HEK293T (cell line): ENCODE data around the gene ST6GALNAC1.

Experiments
- CTCF ChIA-PET: fragments of 350-600 bp; formaldehyde crosslinking; extraction: SDS; loops from one replicate; lab custom pipeline; 2021; ENCODE audit warnings: antibody characterized with exemption, inconsistent platforms; lab: Yijun Ruan, JAX
- POLR2A ChIA-PET: fragments of 350-600 bp; formaldehyde crosslinking; extraction: SDS; loops from one replicate; lab custom pipeline; 2020; ENCODE audit warnings: antibody characterized with exemption, inconsistent platforms; lab: Yijun Ruan, JAX
- DNase-seq: peaks from one replicate; pipeline ENCODE4 v3.0.0; 2012; ENCODE audit warnings: mixed read lengths; ENCODE audit errors: extremely low spot score
- ARNT ChIP-seq: fragments of 450-650 bp; IDR thresholded peaks from 2 replicates; pipeline ENCODE4 v1.6.1; 2017; ENCODE audit warnings: mild to moderate bottlenecking
- BHLHE40 ChIP-seq: fragments of 450-650 bp; IDR thresholded peaks from 2 replicates; pipeline ENCODE4 v1.6.1; 2016; ENCODE audit warnings: mild to moderate bottlenecking, moderate library complexity, borderline replicate concordance
- CTBP1 ChIP-seq: fragments of 450-650 bp; IDR thresholded peaks from 2 replicates; pipeline ENCODE4 v1.6.1; 2016; ENCODE audit warnings: borderline replicate concordance
- ELF4 ChIP-seq: fragments of 450-650 bp; IDR thresholded peaks from 2 replicates; pipeline ENCODE4 v1.6.1; 2017; ENCODE audit warnings: antibody characterized with exemption
- FOXA1 ChIP-seq: fragments of 450-650 bp; IDR thresholded peaks from 2 replicates; pipeline ENCODE4 v1.6.1; 2016; ENCODE audit warnings: mild to moderate bottlenecking
- FOXK2 ChIP-seq: fragments of 450-650 bp; IDR thresholded peaks from 2 replicates; pipeline ENCODE4 v1.6.1; 2016; ENCODE audit warnings: mild to moderate bottlenecking
- FOXM1 ChIP-seq: fragments of 450-650 bp; IDR thresholded peaks from 2 replicates; pipeline ENCODE4 v1.6.1; 2017; ENCODE audit warnings: mild to moderate bottlenecking, borderline replicate concordance
- HDGF ChIP-seq: fragments of 450-650 bp; IDR thresholded peaks from 2 replicates; pipeline ENCODE4 v1.6.1; 2017; ENCODE audit warnings: antibody characterized with exemption, borderline replicate concordance
- L3MBTL2 ChIP-seq: fragments of 450-650 bp; conservative IDR thresholded peaks from 2 replicates; pipeline ENCODE4 v1.6.1; 2016; ENCODE audit warnings: mild to moderate bottlenecking
- LEF1 ChIP-seq: fragments of 450-650 bp; IDR thresholded peaks from 2 replicates; pipeline ENCODE4 v1.6.1; 2017; ENCODE audit warnings: mild to moderate bottlenecking, borderline replicate concordance
- NFRKB ChIP-seq: fragments of 450-650 bp; IDR thresholded peaks from 2 replicates; pipeline ENCODE4 v1.6.1; 2016; ENCODE audit warnings: mild to moderate bottlenecking, moderate library complexity
- PKNOX1 ChIP-seq: fragments of 450-650 bp; IDR thresholded peaks from 2 replicates; pipeline ENCODE4 v1.6.1; 2016
- SP1 ChIP-seq: fragments of 450-650 bp; IDR thresholded peaks from 2 replicates; pipeline ENCODE4 v1.6.1; 2017
- SUZ12 ChIP-seq: fragments of 450-650 bp; IDR thresholded peaks from 2 replicates; pipeline ENCODE4 v1.6.1; 2016; ENCODE audit warnings: mild to moderate bottlenecking
- TARDBP ChIP-seq: fragments of 450-650 bp; IDR thresholded peaks from 2 replicates; pipeline ENCODE4 v1.6.1; 2016
- ZNF384 ChIP-seq: fragments of 450-650 bp; IDR thresholded peaks from 2 replicates; pipeline ENCODE4 v1.6.1; 2016

The ST6GALNAC1 gene

DNA sequence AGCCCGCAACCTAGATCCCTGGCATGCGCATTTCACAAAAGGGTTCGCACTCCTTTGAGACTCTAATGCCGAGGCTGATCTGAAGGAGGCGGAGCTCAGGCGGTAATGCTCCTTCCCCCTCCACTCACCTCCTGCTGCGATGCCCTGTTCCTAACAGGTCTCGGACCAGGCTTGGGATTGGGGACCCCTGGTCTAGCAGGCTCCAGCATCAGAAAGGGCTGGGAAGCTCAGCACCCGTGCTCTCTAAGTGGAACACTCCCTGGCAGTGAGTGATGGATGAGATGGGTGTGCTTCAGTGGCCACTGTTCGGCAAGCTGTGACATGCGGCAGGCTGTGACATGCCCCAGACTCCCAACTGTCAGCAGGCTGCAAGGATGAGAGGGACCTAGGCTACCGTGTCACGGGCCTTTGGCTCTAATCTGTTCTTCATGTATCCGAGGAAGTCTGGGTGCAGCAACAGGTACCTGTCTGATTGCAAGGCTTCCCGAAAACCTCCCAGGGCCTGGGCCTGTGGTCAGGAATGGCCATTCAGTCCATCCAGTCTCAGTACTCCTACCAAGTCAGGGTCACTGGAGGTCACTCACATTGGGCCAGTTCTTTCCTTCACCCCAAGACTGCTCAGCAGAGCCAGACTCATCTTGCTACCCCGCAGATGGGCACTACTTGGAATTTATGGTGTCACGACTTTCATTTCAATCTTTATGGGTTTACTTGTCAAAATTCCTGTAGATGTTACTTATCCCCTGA is 56.6 kb downstream of the ST6GALNAC1 start:
- TF ChIP-seq PKNOX1 (peak; percentile 91), ZNF384 (no peak), ARNT (no peak), FOXM1 (no peak), SUZ12 (no peak)
- no peak for DNase-seq
- ChIA-PET POLR2A (interaction anchor here (0.6 to 2.2 kb wide), 7 partner anchors 9 to 153 kb away, joined by 3 to 20 read pairs (median 5); partner anchors contain the start of gene SRSF2), CTCF (interaction anchor here (1.2 to 2.0 kb wide), 3 partner anchors 11 to 37 kb away, joined by 5 to 8 read pairs (median 5); no protein-coding TSS in a partner anchor)

DNA sequence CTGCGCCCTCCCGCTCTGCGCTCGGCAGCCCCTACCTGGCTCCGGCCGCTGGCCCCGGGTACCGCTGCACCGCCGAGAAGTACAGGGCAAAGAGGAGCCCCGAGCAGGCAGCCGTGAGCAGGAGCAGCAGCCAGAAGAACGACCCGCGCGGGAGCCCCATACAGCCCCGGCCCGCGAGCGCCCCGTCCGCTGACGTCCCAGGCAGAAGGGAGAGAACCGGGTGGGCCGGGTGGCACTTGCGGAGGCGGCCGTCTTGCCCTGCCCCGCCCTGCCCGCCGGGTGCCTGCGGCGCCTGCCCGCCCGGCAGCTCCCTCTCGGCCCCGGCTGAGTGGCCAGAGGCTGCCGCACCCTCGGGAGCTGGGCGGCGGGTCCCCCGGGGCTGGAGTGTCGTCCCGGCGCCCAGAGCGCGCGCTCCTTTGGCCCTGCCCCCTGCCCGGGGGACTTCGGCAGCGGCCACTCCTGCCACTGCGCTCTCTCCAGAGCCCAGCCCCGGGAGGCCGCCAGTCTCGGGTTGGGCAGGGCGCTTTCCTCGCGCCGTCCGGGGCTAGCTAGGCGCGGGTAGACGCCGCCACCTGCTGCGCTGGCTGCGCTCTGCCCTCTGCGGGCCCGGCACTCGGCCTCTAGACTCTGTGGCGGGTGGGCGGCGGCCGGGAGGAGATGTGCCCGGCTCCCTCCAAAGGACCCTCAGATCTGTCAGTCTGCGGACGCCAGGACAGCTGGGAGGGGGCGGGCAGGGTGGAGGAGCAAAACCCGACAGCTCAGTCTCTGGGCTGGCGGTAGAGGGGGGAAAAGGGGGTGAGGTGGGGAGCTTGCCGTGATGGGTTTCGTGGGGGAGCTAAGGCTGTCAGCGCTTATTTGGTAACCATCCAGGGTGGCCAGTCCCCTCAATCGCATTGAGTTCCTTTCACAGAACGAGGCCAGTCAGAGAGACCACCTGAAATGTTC is 57.6 kb downstream of the ST6GALNAC1 start, which contains the start of gene ST6GALNAC2:
Gene ST6GALNAC2 (minus strand): TSS at position 212 of the 945 bp plus-strand sequence. CDS start 52 bp downstream, at position 160.
- CTCF ChIA-PET: interaction anchor here (1.0 to 2.0 kb wide), 4 partner anchors 8 to 38 kb away, joined by 3 to 8 read pairs (median 5); no protein-coding TSS in a partner anchor
- DNase-seq: peak; percentile 66

GRCh38 chr17:76585033-76585648 is 58.4 kb downstream of the ST6GALNAC1 start:
- ChIA-PET CTCF (interaction anchor here (1.0 to 2.0 kb wide), 2 partner anchors 9 to 39 kb away, joined by 3 to 8 read pairs; no protein-coding TSS in a partner anchor), POLR2A (interaction anchor here (0.6 to 2.4 kb wide), 8 partner anchors 10 to 111 kb away, joined by 3 to 20 read pairs (median 5); no protein-coding TSS in a partner anchor)
- TF ChIP-seq CTBP1: no peak
- no peak for DNase-seq

More for the DNA sequence above, 57.6 kb downstream of the ST6GALNAC1 start, which contains the start of gene ST6GALNAC2:
- TF ChIP-seq ARNT (no peak), HDGF (no peak), LEF1 (0 out of 2 replicates have a peak, but pooled peaks have one; percentile 50), FOXM1 (no peak), BHLHE40 (no peak)
- POLR2A ChIA-PET: interaction anchor here (0.6 to 2.2 kb wide), 8 partner anchors 8 to 151 kb away, joined by 3 to 20 read pairs (median 4); partner anchors contain the start of gene SRSF2

DNA sequence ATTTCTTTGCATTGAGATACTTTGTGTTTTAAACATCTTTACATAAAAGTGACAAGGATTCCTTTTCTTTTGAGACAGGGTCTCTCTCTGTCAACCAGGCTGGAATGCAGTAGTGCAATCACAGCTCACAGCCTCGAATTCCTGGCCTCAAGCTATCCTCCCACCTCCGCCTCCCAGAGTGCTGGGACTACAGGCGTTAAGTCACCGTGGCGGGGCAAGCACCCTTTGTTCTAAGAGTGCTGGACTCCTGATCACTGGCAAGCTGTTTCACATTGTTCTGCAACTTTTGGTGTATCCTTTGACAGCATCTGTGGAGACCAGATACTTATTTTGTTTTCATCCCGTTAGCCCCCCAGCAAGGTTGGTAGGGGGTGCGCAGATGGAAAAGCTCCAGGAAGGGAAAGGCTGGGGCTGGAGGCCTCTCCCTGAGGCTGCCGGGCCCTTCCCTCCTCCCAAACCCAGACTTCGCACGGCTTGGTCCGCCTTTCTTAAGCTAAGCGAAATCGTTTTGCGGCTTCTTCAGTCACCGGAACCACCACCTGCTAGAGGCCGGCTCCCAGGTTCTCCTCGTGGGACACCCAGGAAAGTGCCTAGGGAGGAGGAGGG is 59.0 kb downstream of the ST6GALNAC1 start:
- POLR2A ChIA-PET: interaction anchor here (0.8 to 2.4 kb wide), 4 partner anchors 10 to 320 kb away, joined by 3 to 11 read pairs (median 5); no protein-coding TSS in a partner anchor
- CTCF ChIA-PET: no interaction called here
- no peak for DNase-seq
- TF ChIP-seq ARNT: no peak
- no peak for TF ChIP-seq TARDBP
- no peak for TF ChIP-seq BHLHE40
- TF ChIP-seq FOXA1: no peak
- TF ChIP-seq ZNF384: no peak
- TF ChIP-seq SP1: no peak
- no peak for TF ChIP-seq NFRKB
- TF ChIP-seq SUZ12: no peak
- TF ChIP-seq FOXM1: no peak
- no peak for TF ChIP-seq CTBP1
- TF ChIP-seq FOXK2: no peak
- TF ChIP-seq PKNOX1: no peak
- TF ChIP-seq L3MBTL2: no peak
- no peak for TF ChIP-seq LEF1
- no peak for TF ChIP-seq ELF4
- no peak for TF ChIP-seq HDGF

GRCh38 chr17:76582660-76583059 is 60.9 kb downstream of the ST6GALNAC1 start:
- ChIA-PET CTCF (interaction anchor here (1.2 kb wide), 1 partner anchor 41 kb away, joined by 4 read pairs; no protein-coding TSS in a partner anchor), POLR2A (interaction anchor here (2.4 kb wide), 1 partner anchor 25 kb away, joined by 7 read pairs; no protein-coding TSS in a partner anchor)
- TF ChIP-seq ZNF384 (no peak), PKNOX1 (no peak), ELF4 (no peak), ARNT (no peak), L3MBTL2 (no peak), TARDBP (no peak), SUZ12 (no peak), FOXA1 (no peak), HDGF (no peak), CTBP1 (no peak)
- no peak for DNase-seq
